ENCODE results near the gene DCLK1. TPM values are rescaled to one million over a fixed set of nuclear protein-coding genes. Genes with fewer than 3 reads are reported as not detected.

Gene DCLK1
- total and polyA plus RNA-seq, 4 experiments from 2014 or later = not detected

- Histone ChIP-seq H3K9me3 (ENCODE audit: control insufficient read depth in 1 of 2, low read length in 2 of 2) (no peaks in the 10 kb centered on the region), H3K27me3 (ENCODE audit: insufficient read depth, low read length) (no peaks in the 10 kb centered on the region), H3K4me3 (ENCODE audit: low read length in 2 of 2) (no peak overlapping the region), H3K27ac (ENCODE audit: low read depth, low read length) (no peak overlapping the region), H3K36me3 (ENCODE audit: insufficient read depth, low read length) (no peaks in the 10 kb centered on the region), H3K4me1 (ENCODE audit: insufficient read depth, low read length) (no peaks in the 10 kb centered on the region)
- POLR2A ChIA-PET (ENCODE audit: partially characterized antibody) = no interaction called here
- intact Hi-C loops (cut with micrococcal nuclease) = no loop called here
- H3K4me1 Mint-ChIP-seq = no peaks in the 10 kb centered on the region
- H3K36me3 Mint-ChIP-seq = no peaks in the 10 kb centered on the region
- no peaks in the 10 kb centered on the region for H3K27me3 Mint-ChIP-seq
- H3K27ac Mint-ChIP-seq = no peak overlapping the region
- CTCF ChIA-PET (ENCODE audit: partially characterized antibody) = no interaction called here
- no peak overlapping the region for H3K4me3 Mint-ChIP-seq
- H3K9me3 Mint-ChIP-seq = peaks cover 0 to 2% (median 0%) of the 10 kb centered on the region in 8 donors
- no peak for DNase-seq
Observed at GRCh38 chr13:35887115-35887666, 244.0 kb downstream of the DCLK1 start.

GRCh38 chr13:35886332-35887114, 244.7 kb downstream of the DCLK1 start:
- no peaks in the 10 kb centered on the region for H3K9me3 ChIP-seq (ENCODE audit: control insufficient read depth in 1 of 2, low read length in 2 of 2)
- H3K9me3 Mint-ChIP-seq = peaks cover 0 to 2% (median under 1%) of the 10 kb centered on the region in 8 donors
- no peaks in the 10 kb centered on the region for H3K27me3 ChIP-seq (ENCODE audit: insufficient read depth, low read length)
- no peaks in the 10 kb centered on the region for H3K36me3 ChIP-seq (ENCODE audit: insufficient read depth, low read length)
- H3K27ac Mint-ChIP-seq = no peak overlapping the region
- ChIA-PET CTCF (ENCODE audit: partially characterized antibody) (no interaction called here), POLR2A (ENCODE audit: partially characterized antibody) (no interaction called here)
- no peaks in the 10 kb centered on the region for H3K36me3 Mint-ChIP-seq
- H3K4me1 Mint-ChIP-seq = no peaks in the 10 kb centered on the region
- DNase-seq = no peak
- H3K4me1 ChIP-seq (ENCODE audit: insufficient read depth, low read length) = no peaks in the 10 kb centered on the region
- H3K27ac ChIP-seq (ENCODE audit: low read depth, low read length) = no peak overlapping the region
- no peak overlapping the region for H3K4me3 ChIP-seq (ENCODE audit: low read length in 2 of 2)
- H3K27me3 Mint-ChIP-seq = no peaks in the 10 kb centered on the region
- no peak overlapping the region for H3K4me3 Mint-ChIP-seq
- intact Hi-C loops (cut with micrococcal nuclease) = no loop called here

DNA sequence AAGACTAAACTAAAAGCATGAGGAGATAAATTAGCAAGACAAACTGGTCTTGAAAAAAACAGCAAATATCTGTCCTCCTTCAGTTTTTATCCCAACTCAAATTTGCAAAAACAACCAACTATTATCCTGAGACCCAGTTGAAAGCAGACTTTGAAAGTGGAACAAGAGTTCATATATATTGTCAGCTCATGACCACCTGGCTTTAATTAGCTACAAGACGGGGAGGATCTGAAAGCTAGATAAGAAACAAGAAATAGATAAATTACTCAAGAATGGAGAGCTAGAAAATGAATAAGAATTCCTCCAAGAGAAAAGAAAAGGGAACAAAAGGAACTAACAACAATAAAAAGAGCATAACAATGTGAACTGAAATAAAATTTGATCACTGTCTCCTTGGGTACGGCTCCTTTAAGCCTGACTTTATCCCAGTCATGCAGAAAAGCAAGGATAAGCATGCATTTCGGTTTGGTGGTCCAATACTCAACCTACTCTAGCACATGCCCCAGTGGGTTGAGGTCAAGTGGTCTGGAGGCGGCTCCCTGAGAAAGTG, 246.9 kb downstream of the DCLK1 start:
- Histone ChIP-seq H3K27me3 (ENCODE audit: insufficient read depth, low read length) (no peaks in the 10 kb centered on the region), H3K4me3 (ENCODE audit: low read length in 2 of 2) (no peak overlapping the region), H3K36me3 (ENCODE audit: insufficient read depth, low read length) (no peaks in the 10 kb centered on the region), H3K9me3 (ENCODE audit: control insufficient read depth in 1 of 2, low read length in 2 of 2) (no peaks in the 10 kb centered on the region), H3K27ac (ENCODE audit: low read depth, low read length) (no peak overlapping the region), H3K4me1 (ENCODE audit: insufficient read depth, low read length) (no peaks in the 10 kb centered on the region)
- no peak overlapping the region for H3K4me3 Mint-ChIP-seq
- ChIA-PET POLR2A (ENCODE audit: partially characterized antibody) (no interaction called here), CTCF (ENCODE audit: partially characterized antibody) (interaction anchor here (0.7 kb wide), 1 partner anchor 44 kb away, joined by 3 read pairs; no protein-coding TSS in a partner anchor)
- H3K27ac Mint-ChIP-seq = peak overlapping the region in 1 of 7 donors; percentile 76
- intact Hi-C loops (cut with micrococcal nuclease) = no loop called here
- no peaks in the 10 kb centered on the region for H3K27me3 Mint-ChIP-seq
- no peak for DNase-seq
- no peaks in the 10 kb centered on the region for H3K4me1 Mint-ChIP-seq
- no peaks in the 10 kb centered on the region for H3K36me3 Mint-ChIP-seq
- H3K9me3 Mint-ChIP-seq = peaks cover 0 to 5% (median 0%) of the 10 kb centered on the region in 8 donors

GRCh38 chr13:35882722-35883497, 248.3 kb downstream of the DCLK1 start:
- no peak for DNase-seq
- Histone ChIP-seq H3K4me1 (ENCODE audit: insufficient read depth, low read length) (no peaks in the 10 kb centered on the region), H3K27ac (ENCODE audit: low read depth, low read length) (no peak overlapping the region), H3K27me3 (ENCODE audit: insufficient read depth, low read length) (no peaks in the 10 kb centered on the region), H3K36me3 (ENCODE audit: insufficient read depth, low read length) (no peaks in the 10 kb centered on the region), H3K4me3 (ENCODE audit: low read length in 2 of 2) (no peak overlapping the region), H3K9me3 (ENCODE audit: control insufficient read depth in 1 of 2, low read length in 2 of 2) (no peaks in the 10 kb centered on the region)
- Mint-ChIP-seq H3K27ac (no peak overlapping the region), H3K27me3 (no peaks in the 10 kb centered on the region), H3K4me3 (no peak overlapping the region), H3K36me3 (no peaks in the 10 kb centered on the region), H3K4me1 (no peaks in the 10 kb centered on the region), H3K9me3 (peaks cover 0 to 5% (median under 1%) of the 10 kb centered on the region in 8 donors)
- intact Hi-C loops (cut with micrococcal nuclease) = no loop called here
- CTCF ChIA-PET (ENCODE audit: partially characterized antibody) = no interaction called here
- POLR2A ChIA-PET (ENCODE audit: partially characterized antibody) = no interaction called here

DNA sequence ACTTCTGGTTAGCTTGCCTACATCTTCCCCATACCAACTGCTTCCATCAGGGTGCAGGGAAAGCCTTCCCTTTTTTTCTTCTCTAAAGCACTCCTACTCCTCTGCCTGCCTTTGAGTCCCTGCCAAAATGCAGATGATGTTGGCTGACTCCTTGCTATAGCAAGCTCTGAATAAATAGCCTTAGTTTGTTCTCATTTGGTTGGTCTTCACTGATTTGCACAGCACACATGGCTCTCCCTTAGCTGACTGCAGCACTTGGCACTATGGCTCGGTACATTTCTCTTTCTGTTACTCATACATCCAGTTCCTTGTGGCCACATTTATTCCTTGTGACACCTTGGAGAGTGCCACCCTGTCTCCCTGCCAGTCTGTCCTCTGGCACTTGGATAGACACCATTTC, 249.8 kb downstream of the DCLK1 start:
- ChIA-PET POLR2A (ENCODE audit: partially characterized antibody) (no interaction called here), CTCF (ENCODE audit: partially characterized antibody) (no interaction called here)
- intact Hi-C loops (cut with micrococcal nuclease) = no loop called here
- DNase-seq = no peak
- no peak overlapping the region for H3K27ac Mint-ChIP-seq
- no peaks in the 10 kb centered on the region for H3K4me1 Mint-ChIP-seq
- Histone ChIP-seq H3K4me1 (ENCODE audit: insufficient read depth, low read length) (no peaks in the 10 kb centered on the region), H3K36me3 (ENCODE audit: insufficient read depth, low read length) (no peaks in the 10 kb centered on the region), H3K27ac (ENCODE audit: low read depth, low read length) (no peak overlapping the region), H3K27me3 (ENCODE audit: insufficient read depth, low read length) (no peaks in the 10 kb centered on the region), H3K4me3 (ENCODE audit: low read length in 2 of 2) (no peak overlapping the region), H3K9me3 (ENCODE audit: control insufficient read depth in 1 of 2, low read length in 2 of 2) (no peaks in the 10 kb centered on the region)
- no peaks in the 10 kb centered on the region for H3K36me3 Mint-ChIP-seq
- no peaks in the 10 kb centered on the region for H3K27me3 Mint-ChIP-seq
- H3K9me3 Mint-ChIP-seq = peaks cover 0 to 5% (median under 1%) of the 10 kb centered on the region in 8 donors
- H3K4me3 Mint-ChIP-seq = no peak overlapping the region

DNA sequence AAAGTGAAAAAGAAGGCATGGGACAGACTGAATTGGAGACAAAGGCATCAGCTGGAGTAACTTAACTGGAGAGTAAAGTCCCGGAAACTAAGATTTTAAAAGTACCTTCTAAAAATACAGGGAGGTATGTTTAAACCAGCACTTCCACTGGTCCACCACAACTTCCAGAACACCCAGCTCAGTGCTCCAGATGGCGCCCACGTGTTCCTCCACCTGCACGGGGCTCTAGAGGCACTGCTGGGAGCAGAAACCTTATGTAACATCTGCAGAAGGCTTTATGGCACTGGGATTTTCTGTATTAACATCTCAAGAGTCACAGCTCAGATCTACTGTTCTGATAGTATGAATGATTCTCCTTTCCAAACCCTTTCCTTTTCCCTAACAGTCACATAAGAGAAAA, 252.1 kb downstream of the DCLK1 start:
- no peaks in the 10 kb centered on the region for H3K36me3 Mint-ChIP-seq
- ChIA-PET CTCF (ENCODE audit: partially characterized antibody) (no interaction called here), POLR2A (ENCODE audit: partially characterized antibody) (no interaction called here)
- H3K9me3 Mint-ChIP-seq = peaks cover 0 to 7% (median 2%) of the 10 kb centered on the region in 8 donors
- no peak overlapping the region for H3K27ac Mint-ChIP-seq
- H3K27ac ChIP-seq (ENCODE audit: low read depth, low read length) = no peak overlapping the region
- H3K4me3 Mint-ChIP-seq = no peak overlapping the region
- H3K27me3 Mint-ChIP-seq = peaks cover 0 to 2% of the 10 kb centered on the region in 2 donors
- no peak for DNase-seq
- H3K4me3 ChIP-seq (ENCODE audit: low read length in 2 of 2) = no peak overlapping the region
- intact Hi-C loops (cut with micrococcal nuclease) = no loop called here
- no peaks in the 10 kb centered on the region for H3K9me3 ChIP-seq (ENCODE audit: control insufficient read depth in 1 of 2, low read length in 2 of 2)
- no peaks in the 10 kb centered on the region for H3K36me3 ChIP-seq (ENCODE audit: insufficient read depth, low read length)
- no peaks in the 10 kb centered on the region for H3K27me3 ChIP-seq (ENCODE audit: insufficient read depth, low read length)
- no peaks in the 10 kb centered on the region for H3K4me1 ChIP-seq (ENCODE audit: insufficient read depth, low read length)
- H3K4me1 Mint-ChIP-seq = no peaks in the 10 kb centered on the region

DNA sequence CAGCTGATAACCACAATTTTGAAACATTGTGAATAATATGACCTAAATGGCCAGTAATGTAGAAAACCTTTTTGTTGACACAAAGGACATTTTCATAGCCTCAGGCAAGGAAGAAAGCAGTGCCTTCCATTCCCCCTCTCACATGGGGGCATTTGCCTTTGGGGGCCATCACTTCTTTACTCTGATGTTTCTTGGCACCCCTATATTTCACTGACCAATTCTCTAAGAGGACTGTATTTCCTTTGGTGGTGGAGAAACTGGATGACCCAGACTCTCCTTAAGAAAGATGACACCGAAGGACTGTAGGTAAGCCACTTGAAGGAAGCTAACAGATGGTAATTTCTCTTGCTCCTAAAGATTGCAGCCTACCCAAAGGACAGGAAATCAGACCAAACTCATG, 254.6 kb downstream of the DCLK1 start:
- CTCF ChIA-PET (ENCODE audit: partially characterized antibody) = no interaction called here
- intact Hi-C loops (cut with micrococcal nuclease) = no loop called here

More for the DNA sequence above, 254.6 kb downstream of the DCLK1 start:
- Histone ChIP-seq H3K27ac (ENCODE audit: low read depth, low read length) (no peak overlapping the region), H3K36me3 (ENCODE audit: insufficient read depth, low read length) (no peaks in the 10 kb centered on the region), H3K27me3 (ENCODE audit: insufficient read depth, low read length) (no peaks in the 10 kb centered on the region), H3K9me3 (ENCODE audit: control insufficient read depth in 1 of 2, low read length in 2 of 2) (no peaks in the 10 kb centered on the region), H3K4me3 (ENCODE audit: low read length in 2 of 2) (no peak overlapping the region), H3K4me1 (ENCODE audit: insufficient read depth, low read length) (no peaks in the 10 kb centered on the region)
- no peak for DNase-seq
- POLR2A ChIA-PET (ENCODE audit: partially characterized antibody) = no interaction called here
- Mint-ChIP-seq H3K36me3 (no peaks in the 10 kb centered on the region), H3K4me1 (no peaks in the 10 kb centered on the region), H3K27me3 (peaks cover 0 to 2% of the 10 kb centered on the region in 2 donors), H3K9me3 (peaks cover 0 to 7% (median 2%) of the 10 kb centered on the region in 8 donors), H3K27ac (no peak overlapping the region), H3K4me3 (no peak overlapping the region)
